Measurements from ENCODE around the gene TRIM29. TPM values are rescaled to one million over a fixed set of nuclear protein-coding genes. Genes with fewer than 3 reads are reported as not detected.

The TRIM29 gene, protein sequence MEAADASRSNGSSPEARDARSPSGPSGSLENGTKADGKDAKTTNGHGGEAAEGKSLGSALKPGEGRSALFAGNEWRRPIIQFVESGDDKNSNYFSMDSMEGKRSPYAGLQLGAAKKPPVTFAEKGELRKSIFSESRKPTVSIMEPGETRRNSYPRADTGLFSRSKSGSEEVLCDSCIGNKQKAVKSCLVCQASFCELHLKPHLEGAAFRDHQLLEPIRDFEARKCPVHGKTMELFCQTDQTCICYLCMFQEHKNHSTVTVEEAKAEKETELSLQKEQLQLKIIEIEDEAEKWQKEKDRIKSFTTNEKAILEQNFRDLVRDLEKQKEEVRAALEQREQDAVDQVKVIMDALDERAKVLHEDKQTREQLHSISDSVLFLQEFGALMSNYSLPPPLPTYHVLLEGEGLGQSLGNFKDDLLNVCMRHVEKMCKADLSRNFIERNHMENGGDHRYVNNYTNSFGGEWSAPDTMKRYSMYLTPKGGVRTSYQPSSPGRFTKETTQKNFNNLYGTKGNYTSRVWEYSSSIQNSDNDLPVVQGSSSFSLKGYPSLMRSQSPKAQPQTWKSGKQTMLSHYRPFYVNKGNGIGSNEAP
- total RNA-seq (ENCODE audit: low replicate concordance) = 56.7 and 207 TPM in 2 replicates
- long read RNA-seq, partial matches to known transcripts = 9 of 13 reads
- long read RNA-seq, other reads (novel, unspliced or antisense) = 3 of 13 reads

DNA sequence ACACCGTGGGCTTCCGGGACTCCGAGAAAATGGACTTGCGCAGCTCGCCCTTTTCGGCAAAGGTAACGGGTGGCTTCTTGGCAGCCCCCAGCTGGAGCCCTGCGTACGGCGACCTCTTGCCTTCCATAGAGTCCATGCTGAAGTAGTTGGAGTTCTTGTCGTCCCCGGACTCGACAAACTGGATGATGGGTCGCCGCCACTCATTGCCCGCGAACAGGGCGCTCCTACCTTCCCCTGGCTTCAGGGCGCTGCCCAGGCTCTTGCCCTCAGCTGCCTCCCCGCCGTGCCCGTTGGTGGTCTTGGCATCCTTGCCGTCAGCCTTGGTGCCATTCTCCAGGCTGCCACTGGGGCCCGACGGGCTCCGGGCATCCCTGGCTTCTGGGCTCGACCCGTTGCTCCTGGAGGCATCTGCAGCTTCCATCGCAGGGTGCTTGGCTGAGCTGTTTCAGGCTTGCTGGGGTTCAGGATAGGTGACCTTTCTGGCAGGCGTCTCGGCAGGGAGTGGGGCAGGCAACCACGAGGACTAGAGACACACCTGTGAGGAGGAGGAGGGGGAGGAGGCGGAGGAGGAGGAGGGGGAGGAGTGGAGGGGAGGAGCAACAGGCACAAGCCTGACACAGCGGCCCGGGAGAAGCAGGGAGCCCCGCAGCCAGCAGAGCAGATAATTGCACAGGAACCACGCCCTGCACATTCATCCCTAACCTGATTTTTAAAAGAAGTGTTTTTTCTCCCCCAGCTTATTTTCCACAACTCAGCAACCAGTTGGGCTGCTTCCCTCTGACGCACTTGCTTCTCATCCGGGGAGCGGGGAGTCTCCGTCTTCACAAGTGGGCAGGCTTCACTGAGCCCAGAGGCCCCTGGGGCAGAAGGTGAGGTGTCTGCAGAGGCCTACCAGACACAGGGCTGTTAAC lies at the start of gene TRIM29:
Gene TRIM29, minus strand, starts transcription at position 503 of the 911 bp plus-strand sequence. Its CDS starts 82 bp downstream, at position 421.
- DNase-seq (ENCODE audit: extremely low spot score, unreplicated experiment) = peak; percentile 68
- H3K4me1 Mint-ChIP-seq (ENCODE audit: unreplicated experiment) = peaks cover 4% of the 10 kb centered on the region
- peak within 1 kb of the TSS; percentile 88 for H3K4me3 Mint-ChIP-seq
- peak within 1 kb of the TSS; percentile 94 for H3K27ac Mint-ChIP-seq
- H3K27me3 Mint-ChIP-seq = no peaks in the 10 kb centered on the region
- no peaks in the 10 kb centered on the region for H3K36me3 Mint-ChIP-seq
- TF ChIP-seq, protein P1, sequence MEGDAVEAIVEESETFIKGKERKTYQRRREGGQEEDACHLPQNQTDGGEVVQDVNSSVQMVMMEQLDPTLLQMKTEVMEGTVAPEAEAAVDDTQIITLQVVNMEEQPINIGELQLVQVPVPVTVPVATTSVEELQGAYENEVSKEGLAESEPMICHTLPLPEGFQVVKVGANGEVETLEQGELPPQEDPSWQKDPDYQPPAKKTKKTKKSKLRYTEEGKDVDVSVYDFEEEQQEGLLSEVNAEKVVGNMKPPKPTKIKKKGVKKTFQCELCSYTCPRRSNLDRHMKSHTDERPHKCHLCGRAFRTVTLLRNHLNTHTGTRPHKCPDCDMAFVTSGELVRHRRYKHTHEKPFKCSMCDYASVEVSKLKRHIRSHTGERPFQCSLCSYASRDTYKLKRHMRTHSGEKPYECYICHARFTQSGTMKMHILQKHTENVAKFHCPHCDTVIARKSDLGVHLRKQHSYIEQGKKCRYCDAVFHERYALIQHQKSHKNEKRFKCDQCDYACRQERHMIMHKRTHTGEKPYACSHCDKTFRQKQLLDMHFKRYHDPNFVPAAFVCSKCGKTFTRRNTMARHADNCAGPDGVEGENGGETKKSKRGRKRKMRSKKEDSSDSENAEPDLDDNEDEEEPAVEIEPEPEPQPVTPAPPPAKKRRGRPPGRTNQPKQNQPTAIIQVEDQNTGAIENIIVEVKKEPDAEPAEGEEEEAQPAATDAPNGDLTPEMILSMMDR (conservative IDR thresholded peaks at IDR 0.05) = peak; percentile 13
- no peaks in the 10 kb centered on the region for H3K9me3 Mint-ChIP-seq

DNA sequence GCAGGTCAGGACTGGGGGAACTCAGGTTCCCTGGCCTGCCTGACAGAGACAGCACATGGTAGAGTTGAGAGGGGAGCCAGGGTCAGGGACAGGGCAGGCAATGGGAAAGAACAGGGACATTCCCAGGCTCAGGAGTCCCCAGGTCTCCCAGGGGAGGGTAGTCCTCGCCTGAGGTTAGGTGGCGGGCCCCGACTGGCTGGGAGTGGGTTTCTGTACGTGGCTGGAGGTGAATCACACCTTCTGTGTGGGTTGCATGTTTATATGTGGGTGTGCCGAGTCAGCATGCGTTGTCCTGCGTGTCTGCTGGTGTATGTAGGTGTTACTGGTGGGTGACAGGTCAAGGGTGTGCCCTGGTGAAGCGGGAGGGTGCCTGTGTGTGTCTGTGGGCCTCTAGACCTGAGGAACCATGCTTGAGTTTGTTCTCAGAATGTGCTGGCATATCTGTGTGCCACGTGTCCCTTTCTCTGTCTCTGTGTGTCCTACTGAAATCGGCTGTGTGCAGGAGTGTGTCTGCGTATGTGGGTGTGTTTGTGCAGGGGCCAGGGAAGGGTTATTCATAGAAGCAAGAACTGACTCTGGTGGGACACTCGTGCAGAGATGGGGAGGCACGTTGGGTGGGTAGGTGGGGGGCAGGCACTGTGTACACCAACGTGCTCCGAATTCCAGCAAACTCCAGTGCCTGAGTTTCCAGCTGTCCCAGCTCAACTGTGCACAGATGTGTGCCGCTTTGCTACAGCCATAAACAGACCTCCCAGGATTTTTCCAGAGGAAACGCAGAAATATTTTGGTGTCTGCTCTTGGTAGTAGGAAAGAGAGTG lies 49.1 kb upstream of the TRIM29 start:
- TF ChIP-seq, protein P1 (conservative IDR thresholded peaks at IDR 0.05) = no peak
- Mint-ChIP-seq H3K9me3 (no peaks in the 10 kb centered on the region), H3K4me1 (ENCODE audit: unreplicated experiment) (peaks cover 68% of the 10 kb centered on the region), H3K27ac (peak overlapping the region; percentile 75), H3K27me3 (peaks cover 9% of the 10 kb centered on the region), H3K4me3 (peak overlapping the region; percentile 61), H3K36me3 (no peaks in the 10 kb centered on the region)
- no peak for DNase-seq (ENCODE audit: extremely low spot score, unreplicated experiment)

DNA sequence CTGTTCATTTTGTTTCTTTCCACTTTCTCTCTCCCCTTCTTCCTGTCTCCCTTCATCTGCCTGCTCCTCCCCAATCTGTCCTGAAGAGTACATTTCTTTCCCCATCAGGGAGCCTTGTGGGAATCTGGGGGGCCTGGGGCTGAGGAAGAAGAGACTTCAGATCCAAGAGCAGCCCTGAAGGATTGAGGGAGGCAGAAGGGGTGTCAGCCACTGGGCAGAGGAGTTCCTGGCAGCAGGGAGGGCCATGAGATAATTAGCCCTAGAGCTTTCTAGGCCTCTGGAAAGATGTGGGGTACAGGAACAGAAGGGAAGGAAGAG lies 48.5 kb upstream of the TRIM29 start:
- Mint-ChIP-seq H3K9me3 (no peaks in the 10 kb centered on the region), H3K36me3 (no peaks in the 10 kb centered on the region), H3K4me1 (ENCODE audit: unreplicated experiment) (peaks cover 68% of the 10 kb centered on the region), H3K27ac (peak overlapping the region; percentile 75), H3K4me3 (peak overlapping the region; percentile 20), H3K27me3 (peaks cover 10% of the 10 kb centered on the region)
- DNase-seq (ENCODE audit: extremely low spot score, unreplicated experiment) = no peak
- TF ChIP-seq, protein P1 (conservative IDR thresholded peaks at IDR 0.05) = no peak

DNA sequence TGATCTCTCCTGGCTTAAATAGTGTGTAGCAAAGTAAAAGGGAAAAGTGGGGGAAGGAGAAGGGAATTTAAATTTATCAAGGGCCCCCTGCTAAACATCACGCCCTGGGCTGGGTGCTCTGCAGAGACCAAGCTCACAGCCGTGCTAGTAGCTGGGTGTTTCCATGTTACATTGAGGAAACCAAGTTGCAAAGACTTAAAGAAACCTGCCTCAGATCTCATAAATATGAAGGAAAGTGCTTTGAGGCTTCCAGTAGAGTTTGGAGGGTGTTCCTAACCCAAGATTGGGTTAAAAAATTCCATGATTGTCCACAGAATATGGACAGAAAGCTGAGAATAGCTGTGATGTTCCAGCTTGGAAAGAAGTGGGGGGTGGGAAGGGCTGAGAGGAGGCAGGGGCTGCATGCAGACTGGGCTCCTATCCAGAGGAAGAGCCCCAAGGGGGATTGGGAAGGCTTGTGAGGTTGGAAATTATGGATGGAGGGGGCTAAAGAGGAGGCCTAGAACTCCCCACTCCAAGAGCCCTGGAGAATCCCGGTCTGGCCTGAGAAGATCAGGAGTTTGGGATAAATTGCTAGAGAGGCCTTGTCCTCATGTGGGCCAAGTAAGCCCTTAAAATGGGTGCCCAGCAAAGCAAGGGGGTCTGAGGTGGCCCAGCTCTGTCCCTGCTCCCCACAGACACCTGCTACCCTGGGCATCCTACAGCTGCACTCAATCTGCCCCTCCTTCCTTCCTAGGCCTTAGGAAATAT lies 48.0 kb upstream of the TRIM29 start:
- H3K27me3 Mint-ChIP-seq = peaks cover 10% of the 10 kb centered on the region
- peak overlapping the region; percentile 40 for H3K4me3 Mint-ChIP-seq
- peak overlapping the region; percentile 75 for H3K27ac Mint-ChIP-seq
- DNase-seq (ENCODE audit: extremely low spot score, unreplicated experiment) = peak; percentile 49
- peaks cover 70% of the 10 kb centered on the region for H3K4me1 Mint-ChIP-seq (ENCODE audit: unreplicated experiment)
- H3K36me3 Mint-ChIP-seq = no peaks in the 10 kb centered on the region
- H3K9me3 Mint-ChIP-seq = no peaks in the 10 kb centered on the region
- TF ChIP-seq, protein P1 (conservative IDR thresholded peaks at IDR 0.05) = no peak

Measured in type B pancreatic cell (in vitro differentiated cells).